GM19372 (cell line): ENCODE measurements around the gene TCF3.

Experiments
- ATAC-seq: cut with Tn5 transposase; IDR thresholded peaks from one replicate; pipeline ENCODE4 v1.9.1; 2021; ENCODE audit warnings: mild to moderate bottlenecking, low read depth, moderate library complexity; ENCODE audit not compliant: unreplicated experiment

TCF3 gene

GRCh38 chr19:1568320-1569019 is 83.9 kb downstream of the TCF3 start, which contains the start of gene MEX3D:
Gene MEX3D, minus strand, starts transcription at chr19:1568325. Its CDS starts 267 bp downstream, at chr19:1568058.
- ATAC-seq: peak; percentile 69

DNA sequence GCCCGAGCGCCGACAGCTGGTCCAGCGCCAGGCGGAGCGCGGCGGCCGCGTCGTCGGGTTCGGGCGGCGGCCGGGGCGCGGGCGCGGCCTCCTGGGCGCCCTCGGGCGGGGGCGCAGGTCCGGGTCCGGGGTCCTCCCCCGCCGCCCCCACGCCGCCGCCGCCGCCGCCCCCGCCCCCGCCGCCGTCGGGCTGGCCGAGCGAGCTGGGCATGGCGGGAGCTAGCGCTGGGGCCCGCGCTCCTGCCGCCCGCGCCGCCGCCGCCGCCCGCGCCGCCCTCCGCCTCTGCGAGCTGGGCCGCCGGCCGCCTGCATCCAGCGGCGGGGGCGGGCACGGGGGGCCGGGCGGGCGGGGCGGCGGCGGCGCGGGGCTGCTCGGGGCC is 84.6 kb downstream of the TCF3 start:
- ATAC-seq: peak; percentile 20

- no peak for ATAC-seq
These were observed 85.1 kb downstream of the TCF3 start for GRCh38 chr19:1567116-1567847.

DNA sequence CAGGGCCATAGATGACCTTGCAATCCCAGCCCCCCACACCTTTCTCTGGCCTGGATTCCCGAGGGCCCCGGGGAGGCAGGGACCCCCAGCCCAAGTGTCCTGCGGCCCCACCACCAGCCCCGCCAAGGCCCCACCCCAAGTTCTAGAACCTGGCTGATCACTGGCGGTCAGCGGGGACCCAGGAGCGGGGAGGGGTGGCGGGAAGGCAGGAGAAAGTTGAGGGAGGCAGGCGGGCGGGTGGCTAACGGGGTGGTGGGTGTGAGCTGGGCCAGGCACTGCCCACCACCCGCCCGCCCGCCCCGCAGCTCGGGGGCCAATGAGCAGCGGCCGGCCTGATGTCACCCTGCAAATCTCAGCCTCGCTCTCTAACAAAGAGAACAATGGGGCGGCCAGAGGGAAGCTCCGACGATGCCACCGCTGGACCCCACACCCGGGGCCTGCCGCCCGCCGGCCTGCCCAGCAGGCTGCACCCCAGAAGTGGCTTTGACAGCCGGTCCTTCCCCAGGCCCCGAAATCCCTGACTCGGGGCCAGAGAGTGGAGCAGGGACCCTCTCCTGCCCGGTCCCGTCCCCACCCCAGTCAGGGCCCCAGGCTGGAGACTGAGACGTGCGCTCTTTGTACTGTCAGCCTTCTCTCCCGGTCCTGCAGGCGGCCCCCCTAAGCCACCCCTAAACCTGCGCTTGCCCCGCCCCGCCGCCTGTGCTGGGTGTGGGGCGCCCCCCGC is 85.9 kb downstream of the TCF3 start:
- ATAC-seq: no peak

DNA sequence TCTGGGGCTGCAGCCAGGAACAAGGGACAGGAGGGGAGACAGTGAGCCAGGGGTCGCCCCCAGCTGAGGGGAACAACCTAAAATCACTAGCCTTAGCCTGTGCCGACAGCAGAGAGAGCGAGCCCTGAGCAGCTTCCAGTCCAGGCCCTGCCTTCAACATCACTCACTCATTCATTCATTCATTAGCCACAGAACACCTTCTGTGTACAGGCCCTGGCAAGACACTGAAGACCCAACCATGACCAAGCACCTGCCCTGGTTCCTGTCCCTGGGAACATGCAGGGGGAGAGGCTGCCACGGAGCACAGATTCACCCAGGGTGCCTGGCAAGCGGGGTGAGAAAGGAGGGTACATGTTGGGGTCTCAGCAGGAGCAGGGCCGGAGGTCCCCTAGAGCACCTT is 89.2 kb downstream of the TCF3 start:
- ATAC-seq: no peak

GRCh38 chr19:1561236-1561842 is 91.1 kb downstream of the TCF3 start:
- ATAC-seq: no peak

DNA sequence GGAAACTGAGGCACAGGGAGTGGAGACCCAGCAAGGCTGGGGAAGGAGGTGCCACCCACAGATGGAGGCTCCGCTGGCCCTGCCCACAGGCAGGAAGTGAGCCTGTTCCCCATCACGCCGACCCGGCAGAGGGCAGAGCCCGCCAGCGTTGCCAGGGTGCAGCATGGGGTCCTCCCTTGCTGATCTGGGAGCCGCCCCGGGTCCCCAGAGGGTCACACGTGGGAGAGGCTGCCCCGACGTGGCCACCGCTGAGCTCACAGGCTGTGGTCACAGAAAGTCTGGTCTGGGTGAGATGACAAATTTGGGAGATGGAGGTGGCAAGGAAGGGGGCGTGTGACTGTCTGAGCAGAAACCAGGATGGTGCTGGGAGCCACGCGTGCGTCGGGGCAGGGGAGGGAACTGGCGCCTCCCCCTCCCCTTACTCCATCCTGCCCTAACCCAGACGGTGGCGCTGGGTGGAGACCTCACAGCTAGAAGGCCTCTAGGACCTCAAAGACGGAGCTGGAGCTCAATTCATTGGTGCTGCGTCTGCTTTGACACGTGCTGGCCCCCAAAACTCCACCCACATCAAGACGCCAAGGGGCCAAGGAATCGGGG is 92.0 kb downstream of the TCF3 start:
- no peak for ATAC-seq
